Measurements from ENCODE around the gene MFN2. TPM values are rescaled to one million over a fixed set of nuclear protein-coding genes. Genes with fewer than 3 reads are reported as not detected.

Gene MFN2
- total and polyA plus RNA-seq, 9 of the 15 experiments (the other 6 are each of a cell fraction or from before 2014, with no cell fraction given): 10.5 to 158 (median 87.1) TPM

GRCh38 chr1:11979851-11980675, at the start of gene MFN2 (continued):
- TF ChIP-seq YBX1 (IDR thresholded peaks at IDR 0.05) (no peak), KAT2B (IDR thresholded peaks at IDR 0.05; ENCODE audit: low read depth, low read length) (no peak), E2F5 (CRISPR knock-in tag; IDR thresholded peaks at IDR 0.05) (no peak), NFATC3 (IDR thresholded peaks at IDR 0.05) (no peak), ZBED1 (IDR thresholded peaks at IDR 0.05) (peak; percentile 6; the same call in 1 of the 2 replicates), HDGF (IDR thresholded peaks at IDR 0.05) (peak; percentile 28; the same call in 1 of the 2 replicates), NFRKB (IDR thresholded peaks at IDR 0.05; ENCODE audit: low read depth) (peak; percentile 93), EHMT2 (IDR thresholded peaks at IDR 0.05) (0 out of 2 replicates have a peak, but pooled peaks have one; percentile 9), ZNF165 (CRISPR knock-in tag; IDR thresholded peaks at IDR 0.05; ENCODE audit: borderline replicate concordance) (no peak), JUNB (CRISPR knock-in tag; conservative IDR thresholded peaks at IDR 0.05) (no peak), MEIS2 (IDR thresholded peaks at IDR 0.05; ENCODE audit: partially characterized antibody) (peak; percentile 20), SMARCC2 (IDR thresholded peaks at IDR 0.05; ENCODE audit: low read depth) (no peak), ZNF57 (CRISPR knock-in tag; IDR thresholded peaks at IDR 0.05) (0 out of 2 replicates have a peak, but pooled peaks have one; percentile 12), E2F6 (IDR thresholded peaks at IDR 0.05; ENCODE audit: borderline replicate concordance in 1 of 2, extremely low read depth in 1 of 2, insufficient read depth in 1 of 2, insufficient read length in 1 of 2, low read depth in 1 of 2, low read length in 1 of 2, poor library complexity in 1 of 2, severe bottlenecking in 1 of 2) (peak in 1 of 2 experiments; percentile 78), MTA3 (IDR thresholded peaks at IDR 0.05; ENCODE audit: borderline replicate concordance) (peak; percentile 78; the same call in 1 of the 2 replicates), MBD1 (CRISPR knock-in tag; IDR thresholded peaks at IDR 0.05) (no peak), SP2 (IDR thresholded peaks at IDR 0.05; ENCODE audit: extremely low read depth, low read depth, low read length, poor library complexity, severe bottlenecking) (no peak), PHTF2 (CRISPR knock-in tag; IDR thresholded peaks at IDR 0.05) (no peak), POLR3A (IDR thresholded peaks at IDR 0.05; ENCODE audit: borderline replicate concordance, extremely low read depth, insufficient read depth, insufficient read length) (no peak), KLF13 (tag; IDR thresholded peaks at IDR 0.05; ENCODE audit: borderline replicate concordance, low read depth) (peak; percentile 87; the same call in 1 of the 2 replicates), FOXK2 (conservative IDR thresholded peaks at IDR 0.05 in 1 of 2, IDR thresholded peaks at IDR 0.05 in 1 of 2; ENCODE audit: low read depth in 2 of 2) (peak; percentile 35 to 52; a peak in 1 of 4 replicates), NCOA6 (IDR thresholded peaks at IDR 0.05) (no peak; the same call in 1 of the 2 replicates)
